Bronchial smooth muscle cell (primary cell): ENCODE results near the gene BID. TPM values are rescaled to one million over a fixed set of nuclear protein-coding genes. Genes with fewer than 3 reads are reported as not detected.

Experiments
- total RNA-seq: library from RNA; depleted of rRNA; stranded (reverse); fragments of >200 nt; gene quantifications from 2 replicates; pipeline ENCODE4 v1.2.1, GENCODE V29; 2014

BID gene
- 16.2 and 22.9 TPM in 2 replicates for total RNA-seq

GRCh38 chr22:17774206-17774925 lies at the start of gene BID:
Gene BID (minus strand): TSS chr22:17774469. CDS start chr22:17750116, 24,353 bp downstream.

Other genes starting within 250 kb of the BID start
- not detected in 2 replicates for gene SLC25A18, start 211.0 kb downstream of the BID start, total RNA-seq
- gene ATP6V1E1, start 145.7 kb downstream of the BID start, total RNA-seq: 108 and 141 TPM in 2 replicates
- gene BCL2L13, start 135.7 kb downstream of the BID start, total RNA-seq: 32.1 and 42.6 TPM in 2 replicates